PC-9 (cell line): ENCODE results near the gene KCNJ3. TPM values are rescaled to one million over a fixed set of nuclear protein-coding genes. Genes with fewer than 3 reads are reported as not detected.

Experiments used
- BruUV-seq: library from RNA; stranded (reverse); fragments of 400-500 nt; replicated peaks from 2 replicates; lab custom pipeline; 2021; lab: Mats Ljungman, UMichigan
- CTCF ChIA-PET: fragments of 300-600 bp; sonication (Branson Sonifier 250); formaldehyde crosslinking; loops from one replicate; lab custom pipeline; 2022; ENCODE audit warnings: antibody characterized with exemption; lab: Charles Lee
- POLR2A ChIA-PET: fragments of 300-600 bp; sonication (Branson Sonifier 250); formaldehyde crosslinking; loops from one replicate; lab custom pipeline; 2022; ENCODE audit warnings: antibody characterized with exemption; ENCODE audit not compliant: unreplicated experiment; lab: Charles Lee
- DNase-seq, 2 experiments: peaks; one replicate each; pipeline versions ENCODE4 v3.0.0 to v3.0.0-alpha.2; 2015 to 2022; ENCODE audit warnings: mixed read lengths in 1 of 2
- H2AFZ ChIP-seq: fragments of 200-600 bp; sonication (generic); 2 replicates; pipeline ENCODE4 v1.8.1; 2017; ENCODE audit warnings: antibody characterized with exemption
- H3F3A ChIP-seq: fragments of 200-600 bp; sonication (generic); 2 replicates; pipeline ENCODE4 v1.8.1; 2017; ENCODE audit warnings: antibody characterized with exemption, mild to moderate bottlenecking, low read depth; ENCODE audit not compliant: insufficient read depth
- H3K27ac ChIP-seq: fragments of 200-600 bp; sonication (generic); 2 replicates; pipeline ENCODE4 v1.6.1; 2016; ENCODE audit warnings: mixed run types
- H3K27me3 ChIP-seq: fragments of 200-600 bp; sonication (generic); 2 replicates; pipeline ENCODE4 v1.6.1; 2016; ENCODE audit warnings: low read depth, mixed run types; ENCODE audit not compliant: insufficient read depth
- H3K36me3 ChIP-seq: fragments of 200-600 bp; sonication (generic); 2 replicates; pipeline ENCODE4 v1.6.1; 2016; ENCODE audit warnings: low read depth, mixed run types
- H3K4me1 ChIP-seq: fragments of 200-600 bp; sonication (generic); replicated peaks from 2 replicates; pipeline ENCODE4 v1.6.1; 2016; ENCODE audit warnings: mixed run types; ENCODE audit not compliant: insufficient read depth
- H3K4me2 ChIP-seq: fragments of 200-600 bp; sonication (generic); 2 replicates; pipeline ENCODE4 v1.6.1; 2017; ENCODE audit warnings: mixed run types
- H3K4me3 ChIP-seq: fragments of 200-600 bp; sonication (generic); 2 replicates; pipeline ENCODE4 v1.6.1; 2016; ENCODE audit warnings: mixed run types
- H3K79me2 ChIP-seq: fragments of 200-600 bp; sonication (generic); 2 replicates; pipeline ENCODE4 v1.6.1; 2017; ENCODE audit warnings: low read depth, mixed run types
- H3K9me2 ChIP-seq: fragments of 200-600 bp; sonication (generic); 2 replicates; pipeline ENCODE4 v1.8.1; 2017; ENCODE audit warnings: mild to moderate bottlenecking; ENCODE audit not compliant: insufficient read depth
- H3K9me3 ChIP-seq: fragments of 200-600 bp; sonication (generic); 2 replicates; pipeline ENCODE4 v1.8.1; 2016; ENCODE audit warnings: low read depth; ENCODE audit not compliant: insufficient read depth
- H4K20me1 ChIP-seq: fragments of 200-600 bp; sonication (generic); 2 replicates; pipeline ENCODE4 v1.8.1; 2017; ENCODE audit not compliant: insufficient read depth
- CTCF ChIP-seq: fragments of 200-600 bp; sonication (generic); conservative IDR thresholded peaks from 2 replicates; pipeline ENCODE4 v1.6.1; 2017; ENCODE audit warnings: mixed run types, antibody characterized with exemption, mild to moderate bottlenecking, moderate library complexity
- EZH2 ChIP-seq: fragments of 200-600 bp; sonication (generic); IDR thresholded peaks from 2 replicates; pipeline ENCODE4 v1.8.0; 2017; ENCODE audit warnings: antibody characterized with exemption, low read depth
- intact Hi-C: fragments of 100-400 bp; cut with micrococcal nuclease; formaldehyde crosslinking; loops from one replicate; pipeline ENCODE4 v1.10.0; 2022; ENCODE audit not compliant: unreplicated experiment
- total RNA-seq: library from RNA; stranded (reverse); gene quantifications from 2 replicates; pipeline ENCODE4 v1.2.3, GENCODE V29; 2021

KCNJ3 gene
- total RNA-seq, 1 experiment from 2014 or later = not detected

GRCh38 chr2:154699575-154699930 is 1.1 kb downstream of the KCNJ3 start:
- no peak for TF ChIP-seq CTCF
- no peak for TF ChIP-seq EZH2
- H3K36me3 ChIP-seq = no peaks in the 10 kb centered on the region
- H3K27me3 ChIP-seq = no peaks in the 10 kb centered on the region
- H4K20me1 ChIP-seq = no peaks in the 10 kb centered on the region
- ChIA-PET CTCF (no interaction called here), POLR2A (no interaction called here)
- no peak overlapping the region for H3K4me3 ChIP-seq
- intact Hi-C loops = no loop called here
- no peaks in the 10 kb centered on the region for H3K79me2 ChIP-seq
- H3K9me3 ChIP-seq = no peaks in the 10 kb centered on the region
- BruUV-seq = no TSS peak
- H3K9me2 ChIP-seq = no peaks in the 10 kb centered on the region
- H3K4me1 ChIP-seq = no peaks in the 10 kb centered on the region
- no peak for DNase-seq
- no peak overlapping the region for H3K4me2 ChIP-seq
- H2AFZ ChIP-seq = no peak overlapping the region
- H3K27ac ChIP-seq = no peak overlapping the region
- H3F3A ChIP-seq = no peaks in the 10 kb centered on the region

DNA sequence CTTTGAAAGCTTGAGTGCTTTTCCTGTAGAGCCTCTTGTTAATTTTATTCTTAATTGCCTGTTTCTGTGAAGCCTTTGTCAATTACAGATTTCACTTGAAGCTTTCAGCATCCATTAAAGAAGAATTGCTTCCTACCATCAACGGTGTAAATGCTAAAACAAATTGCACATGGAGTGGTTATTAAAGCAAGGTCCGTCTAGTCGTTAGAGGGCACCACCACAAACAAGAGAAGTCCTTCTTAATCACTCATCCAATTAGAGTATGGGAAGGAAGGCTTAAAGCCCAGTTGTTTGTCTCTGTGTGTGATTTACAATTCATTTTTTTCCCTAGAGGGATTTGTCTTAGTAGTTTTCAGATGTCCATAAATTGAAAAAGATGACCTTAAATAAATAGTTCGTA is 1.6 kb downstream of the KCNJ3 start:
- Histone ChIP-seq H3K4me2 (no peak overlapping the region), H3K4me3 (no peak overlapping the region), H3K36me3 (no peaks in the 10 kb centered on the region), H3K9me2 (no peaks in the 10 kb centered on the region), H2AFZ (no peak overlapping the region), H3F3A (no peaks in the 10 kb centered on the region), H3K27ac (no peak overlapping the region), H4K20me1 (no peaks in the 10 kb centered on the region), H3K9me3 (no peaks in the 10 kb centered on the region), H3K27me3 (no peaks in the 10 kb centered on the region), H3K4me1 (no peaks in the 10 kb centered on the region), H3K79me2 (no peaks in the 10 kb centered on the region)
- DNase-seq = no peak
- ChIA-PET CTCF (no interaction called here), POLR2A (no interaction called here)
- intact Hi-C loops = no loop called here
- no peak for TF ChIP-seq EZH2
- no peak for TF ChIP-seq CTCF
- no TSS peak for BruUV-seq

- H3F3A ChIP-seq = no peaks in the 10 kb centered on the region
- no peak overlapping the region for H3K4me2 ChIP-seq
- no peaks in the 10 kb centered on the region for H3K36me3 ChIP-seq
- TF ChIP-seq CTCF (no peak), EZH2 (no peak)
- H3K9me2 ChIP-seq = no peaks in the 10 kb centered on the region
- BruUV-seq = no TSS peak
- no peaks in the 10 kb centered on the region for H3K27me3 ChIP-seq
- ChIA-PET POLR2A (no interaction called here), CTCF (no interaction called here)
- intact Hi-C loops = no loop called here
- no peaks in the 10 kb centered on the region for H3K79me2 ChIP-seq
- H4K20me1 ChIP-seq = no peaks in the 10 kb centered on the region
- no peak overlapping the region for H3K4me3 ChIP-seq
- DNase-seq = no peak
- H3K4me1 ChIP-seq = no peaks in the 10 kb centered on the region
- H3K9me3 ChIP-seq = no peaks in the 10 kb centered on the region
- no peak overlapping the region for H3K27ac ChIP-seq
- H2AFZ ChIP-seq = no peak overlapping the region
Measured at GRCh38 chr2:154704991-154705390, 6.5 kb downstream of the KCNJ3 start.
